Measurements from ENCODE around the gene HSPD1.
"Not testable (repeated sequence)": the region's sequence is repeated elsewhere in the genome, so short reads cannot be mapped to it uniquely, and the experiment has no call there.

HSPD1 gene

DNA sequence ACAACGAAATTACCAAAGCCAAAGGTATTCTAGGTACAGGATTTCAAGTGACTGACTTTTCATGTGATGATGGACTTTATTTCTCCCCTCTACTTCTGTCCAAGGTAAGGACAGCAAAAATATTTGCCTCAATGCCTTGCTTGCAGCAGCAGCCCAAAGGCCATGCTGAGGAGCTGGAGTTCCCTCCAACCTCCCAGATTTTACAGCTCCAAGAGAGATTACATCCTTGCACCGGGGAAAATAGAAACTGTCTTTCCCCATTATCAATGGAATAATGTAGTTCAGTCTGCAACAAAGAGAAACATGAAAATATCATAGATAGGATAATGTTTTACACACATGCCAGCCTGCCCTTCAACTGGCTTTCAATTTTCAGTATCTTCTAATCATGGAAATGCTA is 13.5 kb downstream of the HSPD1 start:
- TF ChIP-seq, protein P1, sequence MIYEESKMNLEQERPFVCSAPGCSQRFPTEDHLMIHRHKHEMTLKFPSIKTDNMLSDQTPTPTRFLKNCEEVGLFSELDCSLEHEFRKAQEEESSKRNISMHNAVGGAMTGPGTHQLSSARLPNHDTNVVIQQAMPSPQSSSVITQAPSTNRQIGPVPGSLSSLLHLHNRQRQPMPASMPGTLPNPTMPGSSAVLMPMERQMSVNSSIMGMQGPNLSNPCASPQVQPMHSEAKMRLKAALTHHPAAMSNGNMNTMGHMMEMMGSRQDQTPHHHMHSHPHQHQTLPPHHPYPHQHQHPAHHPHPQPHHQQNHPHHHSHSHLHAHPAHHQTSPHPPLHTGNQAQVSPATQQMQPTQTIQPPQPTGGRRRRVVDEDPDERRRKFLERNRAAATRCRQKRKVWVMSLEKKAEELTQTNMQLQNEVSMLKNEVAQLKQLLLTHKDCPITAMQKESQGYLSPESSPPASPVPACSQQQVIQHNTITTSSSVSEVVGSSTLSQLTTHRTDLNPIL (CRISPR knock-in tag; IDR thresholded peaks at IDR 0.05; ENCODE audit: low read depth): no peak
- TF ChIP-seq ZNF70 (CRISPR knock-in tag; IDR thresholded peaks at IDR 0.05) (no peak), ARNTL (CRISPR knock-in tag; IDR thresholded peaks at IDR 0.05; ENCODE audit: borderline replicate concordance, low read depth) (no peak), GLIS3 (CRISPR knock-in tag; IDR thresholded peaks at IDR 0.05) (no peak), ZFP30 (CRISPR knock-in tag; IDR thresholded peaks at IDR 0.05) (no peak), PPARA (CRISPR knock-in tag; IDR thresholded peaks at IDR 0.05; ENCODE audit: borderline replicate concordance) (no peak), ESRRG (CRISPR knock-in tag; IDR thresholded peaks at IDR 0.05) (no peak), TCF4 (CRISPR knock-in tag; IDR thresholded peaks at IDR 0.05; ENCODE audit: borderline replicate concordance) (no peak), ZC3H10 (CRISPR knock-in tag; IDR thresholded peaks at IDR 0.05) (no peak), CSDC2 (CRISPR knock-in tag; IDR thresholded peaks at IDR 0.05) (no peak), ZFP3 (CRISPR knock-in tag; IDR thresholded peaks at IDR 0.05) (no peak), ZNF565 (CRISPR knock-in tag; conservative IDR thresholded peaks at IDR 0.05; ENCODE audit: low read depth) (no peak)
- TF ChIP-seq, protein P2, sequence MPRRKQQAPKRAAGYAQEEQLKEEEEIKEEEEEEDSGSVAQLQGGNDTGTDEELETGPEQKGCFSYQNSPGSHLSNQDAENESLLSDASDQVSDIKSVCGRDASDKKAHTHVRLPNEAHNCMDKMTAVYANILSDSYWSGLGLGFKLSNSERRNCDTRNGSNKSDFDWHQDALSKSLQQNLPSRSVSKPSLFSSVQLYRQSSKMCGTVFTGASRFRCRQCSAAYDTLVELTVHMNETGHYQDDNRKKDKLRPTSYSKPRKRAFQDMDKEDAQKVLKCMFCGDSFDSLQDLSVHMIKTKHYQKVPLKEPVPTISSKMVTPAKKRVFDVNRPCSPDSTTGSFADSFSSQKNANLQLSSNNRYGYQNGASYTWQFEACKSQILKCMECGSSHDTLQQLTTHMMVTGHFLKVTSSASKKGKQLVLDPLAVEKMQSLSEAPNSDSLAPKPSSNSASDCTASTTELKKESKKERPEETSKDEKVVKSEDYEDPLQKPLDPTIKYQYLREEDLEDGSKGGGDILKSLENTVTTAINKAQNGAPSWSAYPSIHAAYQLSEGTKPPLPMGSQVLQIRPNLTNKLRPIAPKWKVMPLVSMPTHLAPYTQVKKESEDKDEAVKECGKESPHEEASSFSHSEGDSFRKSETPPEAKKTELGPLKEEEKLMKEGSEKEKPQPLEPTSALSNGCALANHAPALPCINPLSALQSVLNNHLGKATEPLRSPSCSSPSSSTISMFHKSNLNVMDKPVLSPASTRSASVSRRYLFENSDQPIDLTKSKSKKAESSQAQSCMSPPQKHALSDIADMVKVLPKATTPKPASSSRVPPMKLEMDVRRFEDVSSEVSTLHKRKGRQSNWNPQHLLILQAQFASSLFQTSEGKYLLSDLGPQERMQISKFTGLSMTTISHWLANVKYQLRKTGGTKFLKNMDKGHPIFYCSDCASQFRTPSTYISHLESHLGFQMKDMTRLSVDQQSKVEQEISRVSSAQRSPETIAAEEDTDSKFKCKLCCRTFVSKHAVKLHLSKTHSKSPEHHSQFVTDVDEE (CRISPR knock-in tag; IDR thresholded peaks at IDR 0.05): no peak
- TF ChIP-seq, protein P3, sequence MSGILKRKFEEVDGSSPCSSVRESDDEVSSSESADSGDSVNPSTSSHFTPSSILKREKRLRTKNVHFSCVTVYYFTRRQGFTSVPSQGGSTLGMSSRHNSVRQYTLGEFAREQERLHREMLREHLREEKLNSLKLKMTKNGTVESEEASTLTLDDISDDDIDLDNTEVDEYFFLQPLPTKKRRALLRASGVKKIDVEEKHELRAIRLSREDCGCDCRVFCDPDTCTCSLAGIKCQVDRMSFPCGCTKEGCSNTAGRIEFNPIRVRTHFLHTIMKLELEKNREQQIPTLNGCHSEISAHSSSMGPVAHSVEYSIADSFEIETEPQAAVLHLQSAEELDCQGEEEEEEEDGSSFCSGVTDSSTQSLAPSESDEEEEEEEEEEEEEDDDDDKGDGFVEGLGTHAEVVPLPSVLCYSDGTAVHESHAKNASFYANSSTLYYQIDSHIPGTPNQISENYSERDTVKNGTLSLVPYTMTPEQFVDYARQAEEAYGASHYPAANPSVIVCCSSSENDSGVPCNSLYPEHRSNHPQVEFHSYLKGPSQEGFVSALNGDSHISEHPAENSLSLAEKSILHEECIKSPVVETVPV (CRISPR knock-in tag; IDR thresholded peaks at IDR 0.05): no peak
- TF ChIP-seq, protein P4, sequence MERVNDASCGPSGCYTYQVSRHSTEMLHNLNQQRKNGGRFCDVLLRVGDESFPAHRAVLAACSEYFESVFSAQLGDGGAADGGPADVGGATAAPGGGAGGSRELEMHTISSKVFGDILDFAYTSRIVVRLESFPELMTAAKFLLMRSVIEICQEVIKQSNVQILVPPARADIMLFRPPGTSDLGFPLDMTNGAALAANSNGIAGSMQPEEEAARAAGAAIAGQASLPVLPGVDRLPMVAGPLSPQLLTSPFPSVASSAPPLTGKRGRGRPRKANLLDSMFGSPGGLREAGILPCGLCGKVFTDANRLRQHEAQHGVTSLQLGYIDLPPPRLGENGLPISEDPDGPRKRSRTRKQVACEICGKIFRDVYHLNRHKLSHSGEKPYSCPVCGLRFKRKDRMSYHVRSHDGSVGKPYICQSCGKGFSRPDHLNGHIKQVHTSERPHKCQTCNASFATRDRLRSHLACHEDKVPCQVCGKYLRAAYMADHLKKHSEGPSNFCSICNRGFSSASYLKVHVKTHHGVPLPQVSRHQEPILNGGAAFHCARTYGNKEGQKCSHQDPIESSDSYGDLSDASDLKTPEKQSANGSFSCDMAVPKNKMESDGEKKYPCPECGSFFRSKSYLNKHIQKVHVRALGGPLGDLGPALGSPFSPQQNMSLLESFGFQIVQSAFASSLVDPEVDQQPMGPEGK (CRISPR knock-in tag; IDR thresholded peaks at IDR 0.05; ENCODE audit: borderline replicate concordance): no peak
- no peak for ATAC-seq

DNA sequence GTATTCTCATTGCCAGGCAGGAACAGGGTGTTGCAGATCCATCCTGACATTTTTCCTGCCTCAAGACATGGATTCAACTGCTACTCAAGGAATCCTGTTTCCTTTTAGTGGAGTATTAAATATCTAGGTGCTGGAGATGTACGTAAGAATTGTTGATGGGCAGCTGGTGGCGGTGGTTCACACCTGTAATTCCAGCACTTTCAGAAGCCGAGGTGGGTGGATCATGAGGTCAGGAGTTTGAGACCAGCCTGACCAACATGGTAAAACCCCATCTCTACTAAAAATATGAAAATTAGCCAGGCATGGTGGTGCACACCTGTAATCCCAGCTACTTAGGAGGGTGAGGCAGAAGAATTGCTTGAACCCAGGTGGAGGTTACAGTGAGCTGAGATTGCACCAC is 15.4 kb downstream of the HSPD1 start:
- ATAC-seq: not testable (repeated sequence)

DNA sequence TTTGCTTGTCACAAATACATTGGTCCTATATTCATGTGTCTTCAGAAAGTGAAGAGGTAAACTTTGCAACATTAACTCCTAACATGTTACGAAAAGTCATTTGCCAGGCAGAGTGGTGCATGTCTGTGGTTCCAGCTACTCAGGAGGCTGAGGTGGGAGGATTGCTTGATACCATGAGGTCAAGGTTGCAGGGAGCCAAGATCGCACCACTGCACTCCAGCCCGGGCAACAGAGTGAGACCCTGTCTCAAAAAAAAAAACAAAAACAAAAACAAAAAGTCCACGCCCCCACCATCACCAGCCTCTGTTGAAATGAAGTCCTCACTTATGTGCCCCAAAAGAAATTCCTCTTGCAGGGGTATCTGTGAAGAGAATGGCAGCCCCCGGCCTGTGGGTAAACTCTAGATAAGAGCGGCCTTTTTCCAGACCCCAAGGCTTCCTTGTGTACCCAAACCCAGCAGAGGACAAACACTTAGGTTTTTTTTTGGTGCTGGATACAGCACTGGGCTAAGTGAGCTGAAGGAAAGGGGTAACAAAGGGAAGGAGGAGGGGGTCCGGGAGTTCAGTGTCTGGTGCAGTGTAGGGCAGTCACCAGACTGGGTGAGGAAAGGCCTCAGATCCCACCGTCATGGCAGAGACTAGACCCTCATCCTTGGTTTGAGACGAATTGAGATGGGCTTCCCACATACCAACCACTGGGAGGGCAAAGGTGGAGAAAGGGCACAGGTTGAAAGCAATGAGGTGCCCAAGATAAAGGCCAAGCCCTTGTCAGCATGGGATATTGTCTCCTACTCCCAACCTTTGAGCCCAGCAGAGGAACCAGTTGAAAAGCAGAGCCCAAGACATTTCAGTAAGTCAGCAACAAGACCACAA is 19.2 kb downstream of the HSPD1 start:
- ATAC-seq: no peak; the same call in 2 of the 3 replicates
- TF ChIP-seq GLIS3 (CRISPR knock-in tag; IDR thresholded peaks at IDR 0.05) (no peak), OSR1 (CRISPR knock-in tag; IDR thresholded peaks at IDR 0.05) (no peak), ESRRG (CRISPR knock-in tag; IDR thresholded peaks at IDR 0.05) (no peak), ZFP3 (CRISPR knock-in tag; IDR thresholded peaks at IDR 0.05) (no peak), SNAI2 (CRISPR knock-in tag; IDR thresholded peaks at IDR 0.05) (no peak), PPARA (CRISPR knock-in tag; IDR thresholded peaks at IDR 0.05; ENCODE audit: borderline replicate concordance) (no peak), TCF4 (CRISPR knock-in tag; IDR thresholded peaks at IDR 0.05; ENCODE audit: borderline replicate concordance) (no peak), ZC3H10 (CRISPR knock-in tag; IDR thresholded peaks at IDR 0.05) (no peak), ISL1 (CRISPR knock-in tag; IDR thresholded peaks at IDR 0.05) (no peak), TOX (CRISPR knock-in tag; IDR thresholded peaks at IDR 0.05; ENCODE audit: borderline replicate concordance) (no peak)
- TF ChIP-seq, protein P5, sequence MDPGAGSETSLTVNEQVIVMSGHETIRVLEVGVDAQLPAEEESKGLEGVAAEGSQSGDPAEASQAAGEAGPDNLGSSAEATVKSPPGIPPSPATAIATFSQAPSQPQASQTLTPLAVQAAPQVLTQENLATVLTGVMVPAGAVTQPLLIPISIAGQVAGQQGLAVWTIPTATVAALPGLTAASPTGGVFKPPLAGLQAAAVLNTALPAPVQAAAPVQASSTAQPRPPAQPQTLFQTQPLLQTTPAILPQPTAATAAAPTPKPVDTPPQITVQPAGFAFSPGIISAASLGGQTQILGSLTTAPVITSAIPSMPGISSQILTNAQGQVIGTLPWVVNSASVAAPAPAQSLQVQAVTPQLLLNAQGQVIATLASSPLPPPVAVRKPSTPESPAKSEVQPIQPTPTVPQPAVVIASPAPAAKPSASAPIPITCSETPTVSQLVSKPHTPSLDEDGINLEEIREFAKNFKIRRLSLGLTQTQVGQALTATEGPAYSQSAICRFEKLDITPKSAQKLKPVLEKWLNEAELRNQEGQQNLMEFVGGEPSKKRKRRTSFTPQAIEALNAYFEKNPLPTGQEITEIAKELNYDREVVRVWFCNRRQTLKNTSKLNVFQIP (CRISPR knock-in tag; IDR thresholded peaks at IDR 0.05; ENCODE audit: borderline replicate concordance, low read depth): no peak
- TF ChIP-seq, protein P4 (CRISPR knock-in tag; IDR thresholded peaks at IDR 0.05; ENCODE audit: borderline replicate concordance): no peak
- TF ChIP-seq, protein P2 (CRISPR knock-in tag; IDR thresholded peaks at IDR 0.05): no peak

Data from SK-N-SH treated with all-trans-retinoic acid at 6 μM for 48 hours (cell line).